H9 (cell line): ENCODE measurements around the gene ZMAT3. TPM values are rescaled to one million over a fixed set of nuclear protein-coding genes. Genes with fewer than 3 reads are reported as not detected.

Source experiments
- DNase-seq: peaks from one replicate; pipeline ENCODE4 v3.0.0-alpha.2; 2017
- H2AFZ ChIP-seq: one replicate; pipeline ENCODE4 v1.6.1; 2013; ENCODE audit warnings: mild to moderate bottlenecking, low read length, control low read depth, moderate library complexity
- H2AK5ac ChIP-seq: 2 replicates; pipeline ENCODE4 v1.6.1; 2013; ENCODE audit warnings: low read length, control low read depth, mixed read lengths; ENCODE audit not compliant: insufficient read length
- H2BK120ac ChIP-seq: one replicate; pipeline ENCODE4 v1.6.1; 2013; ENCODE audit warnings: low read depth, mild to moderate bottlenecking, low read length, control low read depth, inconsistent platforms; ENCODE audit not compliant: poor library complexity, severe bottlenecking
- H2BK12ac ChIP-seq: 2 replicates; pipeline ENCODE4 v1.6.1; 2013; ENCODE audit warnings: low read length, control low read depth, mixed read lengths, low read depth; ENCODE audit not compliant: insufficient read length
- H2BK15ac ChIP-seq: 2 replicates; pipeline ENCODE4 v1.6.1; 2013; ENCODE audit warnings: low read depth, low read length, control low read depth
- H2BK20ac ChIP-seq: one replicate; pipeline ENCODE4 v1.6.1; 2013; ENCODE audit warnings: low read depth, mild to moderate bottlenecking, low read length, control low read depth, inconsistent platforms; ENCODE audit not compliant: poor library complexity, severe bottlenecking
- H2BK5ac ChIP-seq: 2 replicates; pipeline ENCODE4 v1.6.1; 2013; ENCODE audit warnings: low read length, control low read depth, mixed read lengths; ENCODE audit not compliant: insufficient read length
- H3K14ac ChIP-seq: 2 replicates; pipeline ENCODE4 v1.6.1; 2013; ENCODE audit warnings: low read length, control low read depth; ENCODE audit not compliant: insufficient read depth
- H3K18ac ChIP-seq: 2 replicates; pipeline ENCODE4 v1.6.1; 2013; ENCODE audit warnings: low read depth, mild to moderate bottlenecking, mixed read lengths, low read length, control low read depth; ENCODE audit not compliant: insufficient read length
- H3K23ac ChIP-seq: 2 replicates; pipeline ENCODE4 v1.6.1; 2013; ENCODE audit warnings: low read length, control low read depth, mixed read lengths, low read depth; ENCODE audit not compliant: insufficient read length
- H3K23me2 ChIP-seq: 2 replicates; pipeline ENCODE4 v1.6.1; 2013; ENCODE audit warnings: low read depth, mild to moderate bottlenecking, mixed read lengths, low read length, control low read depth; ENCODE audit not compliant: insufficient read length, poor library complexity, severe bottlenecking
- H3K27ac ChIP-seq: 2 replicates; pipeline ENCODE4 v1.5.1; 2013; ENCODE audit warnings: low read length, control low read depth, mixed read lengths, low read depth; ENCODE audit not compliant: insufficient read length
- H3K27me3 ChIP-seq: 2 replicates; pipeline ENCODE4 v1.6.1; 2013; ENCODE audit warnings: low read length, control low read depth, inconsistent platforms; ENCODE audit not compliant: insufficient read depth
- H3K4ac ChIP-seq: 2 replicates; pipeline ENCODE4 v1.6.1; 2013; ENCODE audit warnings: low read depth, mild to moderate bottlenecking, control low read depth, inconsistent platforms, low read length, moderate library complexity
- H3K4me1 ChIP-seq: 2 replicates; pipeline ENCODE4 v1.6.1; 2013; ENCODE audit warnings: low read length, control low read depth, inconsistent platforms; ENCODE audit not compliant: insufficient read depth
- H3K4me2 ChIP-seq: 2 replicates; pipeline ENCODE4 v1.6.1; 2013; ENCODE audit warnings: low read length, control low read depth, mixed read lengths; ENCODE audit not compliant: insufficient read length, insufficient read depth
- H3K56ac ChIP-seq: 2 replicates; pipeline ENCODE4 v1.6.1; 2013; ENCODE audit warnings: low read depth, mild to moderate bottlenecking, mixed read lengths, low read length, control low read depth; ENCODE audit not compliant: insufficient read length
- H3K79me1 ChIP-seq: 2 replicates; pipeline ENCODE4 v1.6.1; 2013; ENCODE audit warnings: low read depth, mild to moderate bottlenecking, moderate library complexity, low read length, control low read depth, inconsistent platforms; ENCODE audit not compliant: insufficient read depth, poor library complexity, severe bottlenecking
- H3K79me2 ChIP-seq: 2 replicates; pipeline ENCODE4 v1.6.1; 2013; ENCODE audit warnings: low read length, control low read depth, inconsistent platforms; ENCODE audit not compliant: insufficient read depth
- H3K9ac ChIP-seq: 2 replicates; pipeline ENCODE4 v1.6.1; 2013; ENCODE audit warnings: low read length, control low read depth, mixed read lengths; ENCODE audit not compliant: insufficient read length; ENCODE audit errors: extremely low read depth
- H3K9me3 ChIP-seq: one replicate; pipeline ENCODE4 v1.6.1; 2013; ENCODE audit warnings: low read depth, low read length, inconsistent platforms; ENCODE audit not compliant: control insufficient read depth
- H3T11ph ChIP-seq: one replicate; pipeline ENCODE4 v1.6.1; 2013; ENCODE audit warnings: mild to moderate bottlenecking, low read length, control low read depth, inconsistent platforms
- H4K20me1 ChIP-seq: one replicate; pipeline ENCODE4 v1.6.1; 2013; ENCODE audit not compliant: control insufficient read depth, insufficient read length, insufficient read depth
- H4K5ac ChIP-seq: 2 replicates; pipeline ENCODE4 v1.6.1; 2013; ENCODE audit warnings: low read depth, mild to moderate bottlenecking, mixed read lengths, low read length, control low read depth; ENCODE audit not compliant: insufficient read length
- H4K8ac ChIP-seq: replicated peaks from 2 replicates; pipeline ENCODE4 v1.6.1; 2013; ENCODE audit warnings: low read length, control low read depth, mixed read lengths, low read depth; ENCODE audit not compliant: insufficient read length
- H4K91ac ChIP-seq: 2 replicates; pipeline ENCODE4 v1.6.1; 2013; ENCODE audit warnings: low read depth, mild to moderate bottlenecking, moderate library complexity, mixed read lengths, low read length, control low read depth; ENCODE audit not compliant: insufficient read length
- H3K27ac Mint-ChIP-seq, 3 experiments: 2 replicates in 2 of 3; 3 replicates in 1 of 3; pipeline ENCODE4 v1.8.0; 2020 to 2021; ENCODE audit warnings: mixed read lengths in 3 of 3, mild to moderate bottlenecking in 1 of 3, moderate library complexity in 1 of 3
- H3K27me3 Mint-ChIP-seq: 2 replicates; pipeline ENCODE4 v1.8.0; 2021; ENCODE audit warnings: low read depth, mild to moderate bottlenecking, moderate library complexity, mixed read lengths
- H3K36me3 Mint-ChIP-seq, 3 experiments: 2 replicates in 2 of 3; 3 replicates in 1 of 3; pipeline ENCODE4 v1.8.0; 2020 to 2021; ENCODE audit warnings: low read depth in 3 of 3, mixed read lengths in 3 of 3; ENCODE audit not compliant: insufficient read depth in 1 of 3
- H3K4me1 Mint-ChIP-seq, 2 experiments: 2 replicates each; pipeline ENCODE4 v1.8.0; 2020; ENCODE audit warnings: mixed read lengths in 2 of 2
- H3K4me3 Mint-ChIP-seq, 2 experiments: 2 replicates in 1 of 2; 3 replicates in 1 of 2; pipeline ENCODE4 v1.8.0; 2020 to 2021; ENCODE audit warnings: mild to moderate bottlenecking in 2 of 2, mixed read lengths in 2 of 2, moderate library complexity in 1 of 2
- H3K9me3 Mint-ChIP-seq, 2 experiments: 2 replicates in 1 of 2; 3 replicates in 1 of 2; pipeline ENCODE4 v1.8.0; 2020; ENCODE audit warnings: mild to moderate bottlenecking in 2 of 2, mixed read lengths in 2 of 2, moderate library complexity in 1 of 2
- WGBS: extraction: QIAGEN DNeasy Blood & Tissue Kit; methylation state at CpG from one replicate; pipeline ENCODE4 v1.1.7; 2013; ENCODE audit warnings: missing lambda C conversion rate, low lambda C conversion rate, mixed read lengths; ENCODE audit not compliant: insufficient read length; ENCODE audit errors: extremely low coverage; 5-methylcytosine and 5-hydroxymethylcytosine counted together
- total RNA-seq: library from RNA; stranded (reverse); gene quantifications from 2 replicates; pipeline ENCODE4 v1.2.1, GENCODE V29; 2021
- TF ChIP-seq, protein P1 (sequence below): fragments of 200-600 bp; sonication (generic); conservative IDR thresholded peaks from 3 replicates; pipeline ENCODE4 v1.8.0; 2021; ENCODE audit warnings: antibody characterized with exemption, mild to moderate bottlenecking

ZMAT3 gene
- total RNA-seq, 1 experiment from 2014 or later: 9.4 TPM

DNA sequence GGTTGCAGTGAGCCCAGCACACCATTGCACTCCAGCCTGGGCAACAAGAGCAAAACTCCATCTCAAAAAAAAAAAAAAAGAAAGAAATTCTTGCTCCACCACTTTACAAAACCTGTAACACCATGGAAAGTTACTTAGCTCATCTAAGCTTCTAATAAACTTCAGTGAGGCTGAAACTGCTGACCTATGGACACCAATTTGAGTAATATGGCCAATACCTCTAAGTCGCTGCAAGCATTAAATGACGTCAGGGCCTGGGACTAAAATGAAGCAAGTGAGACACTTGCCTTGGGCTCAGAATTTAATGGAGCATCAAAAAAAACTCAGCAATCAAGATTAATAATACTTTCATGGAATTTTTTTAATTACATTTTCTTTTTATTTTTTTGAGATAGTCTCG is 42.5 kb downstream of the ZMAT3 start:
- no CpG with 5 or more reads among the region's 3 CpGs for WGBS
- H3K4me1 ChIP-seq: no peaks in the 10 kb centered on the region
- H3K23me2 ChIP-seq: no peaks in the 10 kb centered on the region

More for the DNA sequence above, 42.5 kb downstream of the ZMAT3 start:
- Mint-ChIP-seq H3K27me3 (no peaks in the 10 kb centered on the region), H3K4me1 (peaks cover 7 to 9% of the 10 kb centered on the region in 2 experiments), H3K27ac (no peak overlapping the region), H3K9me3 (peaks cover 15 to 16% of the 10 kb centered on the region in 2 experiments), H3K36me3 (peaks cover 5 to 28% (median 10%) of the 10 kb centered on the region in 3 experiments; a peak in 6 of 7 replicates), H3K4me3 (no peak overlapping the region)
- H4K8ac ChIP-seq: no peak overlapping the region
- TF ChIP-seq, protein P1, sequence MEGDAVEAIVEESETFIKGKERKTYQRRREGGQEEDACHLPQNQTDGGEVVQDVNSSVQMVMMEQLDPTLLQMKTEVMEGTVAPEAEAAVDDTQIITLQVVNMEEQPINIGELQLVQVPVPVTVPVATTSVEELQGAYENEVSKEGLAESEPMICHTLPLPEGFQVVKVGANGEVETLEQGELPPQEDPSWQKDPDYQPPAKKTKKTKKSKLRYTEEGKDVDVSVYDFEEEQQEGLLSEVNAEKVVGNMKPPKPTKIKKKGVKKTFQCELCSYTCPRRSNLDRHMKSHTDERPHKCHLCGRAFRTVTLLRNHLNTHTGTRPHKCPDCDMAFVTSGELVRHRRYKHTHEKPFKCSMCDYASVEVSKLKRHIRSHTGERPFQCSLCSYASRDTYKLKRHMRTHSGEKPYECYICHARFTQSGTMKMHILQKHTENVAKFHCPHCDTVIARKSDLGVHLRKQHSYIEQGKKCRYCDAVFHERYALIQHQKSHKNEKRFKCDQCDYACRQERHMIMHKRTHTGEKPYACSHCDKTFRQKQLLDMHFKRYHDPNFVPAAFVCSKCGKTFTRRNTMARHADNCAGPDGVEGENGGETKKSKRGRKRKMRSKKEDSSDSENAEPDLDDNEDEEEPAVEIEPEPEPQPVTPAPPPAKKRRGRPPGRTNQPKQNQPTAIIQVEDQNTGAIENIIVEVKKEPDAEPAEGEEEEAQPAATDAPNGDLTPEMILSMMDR: no peak
- no peaks in the 10 kb centered on the region for H3K79me1 ChIP-seq
- H2BK15ac ChIP-seq: no peak overlapping the region
- H2BK12ac ChIP-seq: no peak overlapping the region
- no peak overlapping the region for H3K4me2 ChIP-seq
- no peaks in the 10 kb centered on the region for H3K27me3 ChIP-seq
- no peak overlapping the region for H2BK120ac ChIP-seq
- no peak overlapping the region for H3K9ac ChIP-seq
- no peak overlapping the region for H4K5ac ChIP-seq
- no peaks in the 10 kb centered on the region for H3K79me2 ChIP-seq
- H2AK5ac ChIP-seq: no peak overlapping the region
- H3K14ac ChIP-seq: no peak overlapping the region
- no peak overlapping the region for H3K23ac ChIP-seq
- H2BK20ac ChIP-seq: no peak overlapping the region
- H3T11ph ChIP-seq: no peak overlapping the region
- no peak overlapping the region for H3K18ac ChIP-seq
- H3K9me3 ChIP-seq: no peaks in the 10 kb centered on the region
- H3K27ac ChIP-seq: no peak overlapping the region
- H3K4ac ChIP-seq: no peak overlapping the region
- no peak overlapping the region for H2AFZ ChIP-seq
- no peak overlapping the region for H4K91ac ChIP-seq
- no peaks in the 10 kb centered on the region for H4K20me1 ChIP-seq
- no peak for DNase-seq
- no peak overlapping the region for H2BK5ac ChIP-seq
- H3K56ac ChIP-seq: no peak overlapping the region
